ENCODE results near the gene TRAPPC3. TPM values are rescaled to one million over a fixed set of nuclear protein-coding genes. Genes with fewer than 3 reads are reported as not detected.

Gene TRAPPC3
- total and polyA plus RNA-seq, 2 experiments from 2014 or later: 45.6 to 55.9 TPM

GRCh38 chr1:36089393-36090121 lies 59.7 kb downstream of the TRAPPC3 start (continued):
- TF ChIP-seq ZNF462 (CRISPR knock-in tag; IDR thresholded peaks at IDR 0.05): no peak
- no peak for TF ChIP-seq EZH2 (IDR thresholded peaks at IDR 0.05; ENCODE audit: low read depth, unreplicated experiment)
- no peak for TF ChIP-seq CTCF (conservative IDR thresholded peaks at IDR 0.05; ENCODE audit: low read depth in 2 of 2)
- no peak for TF ChIP-seq NANOG (IDR thresholded peaks at IDR 0.05; ENCODE audit: borderline replicate concordance)
